ENCODE data around the gene HDAC1.

Gene HDAC1

GRCh38 chr1:32327204-32327603 is 35.3 kb downstream of the HDAC1 start:
- DNase-seq (ENCODE audit: low read depth, low spot score) = no peak

DNA sequence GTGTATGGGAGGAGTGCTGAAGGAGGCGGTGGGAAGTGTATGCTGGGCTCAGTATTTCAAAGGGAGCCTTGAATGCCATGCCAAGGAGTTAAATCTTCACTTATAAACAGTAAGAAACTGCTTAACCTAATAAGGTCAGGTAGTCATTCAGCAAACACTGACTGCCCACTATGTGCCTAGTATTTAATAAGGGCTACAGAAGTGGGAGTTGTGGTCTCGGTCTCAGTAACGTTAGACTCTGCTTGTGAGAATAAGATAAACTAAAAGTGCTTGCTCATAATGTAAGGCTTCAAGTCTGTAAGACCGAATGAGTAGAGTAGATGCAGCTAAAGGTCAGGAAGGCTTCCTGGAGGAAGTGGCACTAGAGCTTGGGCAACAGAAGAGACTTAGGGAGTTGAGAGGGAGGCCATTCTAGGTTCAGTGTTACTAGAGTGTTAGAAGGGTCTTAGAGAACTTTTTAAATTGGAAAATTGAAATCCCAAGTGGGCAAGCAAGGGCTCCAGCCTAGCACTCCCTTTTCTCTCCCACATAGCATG is 38.1 kb downstream of the HDAC1 start:
- DNase-seq (ENCODE audit: low read depth, low spot score) = no peak

GRCh38 chr1:32330558-32331151 is 38.8 kb downstream of the HDAC1 start:
- DNase-seq (ENCODE audit: low read depth, low spot score) = no peak

- DNase-seq (ENCODE audit: low read depth, low spot score) = no peak
Measured at GRCh38 chr1:32331549-32331948, 39.7 kb downstream of the HDAC1 start.

DNA sequence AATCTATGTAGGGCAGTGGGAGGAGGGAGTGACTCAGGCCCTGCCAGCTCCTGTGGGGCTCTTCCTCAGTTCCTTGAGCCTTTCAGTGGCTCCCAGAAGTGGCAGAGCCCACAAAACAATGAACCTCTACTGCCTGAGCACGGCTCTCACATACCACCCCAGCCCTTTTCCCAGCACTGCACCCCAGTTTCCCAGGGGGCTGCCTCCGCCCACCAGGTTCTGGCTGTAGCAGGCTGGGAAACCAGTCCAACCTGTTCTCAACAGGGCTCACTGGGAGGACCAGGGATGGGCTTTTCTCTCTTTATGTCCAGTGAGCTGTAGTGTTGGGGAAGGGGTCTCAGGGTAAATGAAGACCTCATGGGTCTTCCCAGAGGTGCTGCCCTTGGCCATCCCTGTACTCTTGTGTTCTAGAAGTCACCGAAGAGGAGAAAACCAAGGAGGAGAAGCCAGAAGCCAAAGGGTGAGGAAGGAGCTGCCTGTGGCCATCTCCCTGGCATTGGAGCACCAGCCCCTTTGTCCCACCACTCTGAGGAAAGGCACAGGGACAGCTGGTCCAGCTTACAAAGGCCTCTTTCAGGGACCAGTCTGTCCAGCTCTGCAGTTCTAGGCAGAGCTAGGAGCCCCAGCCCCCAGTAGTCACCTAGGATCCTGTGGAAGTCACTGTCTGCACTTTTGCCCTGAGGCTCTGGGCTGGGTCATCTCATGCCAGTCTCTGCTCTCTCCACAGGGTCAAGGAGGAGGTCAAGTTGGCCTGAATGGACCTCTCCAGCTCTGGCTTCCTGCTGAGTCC is 40.6 kb downstream of the HDAC1 start:
- peak; percentile 76 for DNase-seq (ENCODE audit: low read depth, low spot score)

GRCh38 chr1:32333251-32333963 is 41.5 kb downstream of the HDAC1 start:
- no peak for DNase-seq (ENCODE audit: low read depth, low spot score)

- peak; percentile 51 for DNase-seq (ENCODE audit: low read depth, low spot score)
Measured at GRCh38 chr1:32334274-32334861, 42.5 kb downstream of the HDAC1 start.

- peak; percentile 60 for DNase-seq (ENCODE audit: low read depth, low spot score)
Measured at GRCh38 chr1:32334864-32335534, 43.1 kb downstream of the HDAC1 start.

DNA sequence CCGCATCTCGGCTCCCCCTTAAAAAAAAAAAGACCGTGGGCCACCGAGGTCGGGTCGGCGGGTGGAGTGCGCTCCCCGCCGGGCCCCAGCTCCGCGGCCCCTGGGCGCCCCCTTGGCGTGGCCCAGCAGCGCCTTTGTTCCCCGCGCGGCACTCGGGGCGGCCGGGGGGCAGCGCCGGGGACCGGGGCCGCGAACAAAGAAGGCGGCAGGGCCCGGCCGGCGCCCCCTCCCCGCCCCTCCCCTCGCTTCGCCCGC is 43.6 kb downstream of the HDAC1 start:
- DNase-seq (ENCODE audit: low read depth, low spot score) = no peak

- peak; percentile 92 for DNase-seq (ENCODE audit: low read depth, low spot score)
Measured at GRCh38 chr1:32335790-32336590, 44.1 kb downstream of the HDAC1 start, which contains the start of gene MARCKSL1. Gene MARCKSL1 (minus strand): TSS chr1:32336233. CDS start chr1:32336033, 200 bp downstream.

DNA sequence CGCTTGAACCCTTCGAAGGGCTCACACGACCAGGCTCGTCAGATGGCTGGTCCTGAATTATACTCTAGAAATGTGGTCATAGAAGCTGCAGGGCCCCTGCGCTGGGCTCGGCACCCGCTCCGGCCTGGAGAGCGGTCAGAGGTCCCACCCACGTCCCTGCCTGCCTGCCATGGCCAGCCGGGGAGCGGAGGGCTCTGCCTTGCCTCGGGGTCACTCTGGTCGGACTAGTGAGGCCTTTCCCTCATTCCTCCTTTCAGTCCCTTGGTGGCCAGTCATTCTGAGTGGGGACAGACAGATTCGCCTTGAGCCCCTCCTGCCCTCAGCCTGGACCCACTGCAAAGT is 44.7 kb downstream of the HDAC1 start:
- DNase-seq (ENCODE audit: low read depth, low spot score) = no peak

GRCh38 chr1:32336963-32337675 is 45.2 kb downstream of the HDAC1 start:
- no peak for DNase-seq (ENCODE audit: low read depth, low spot score)

GRCh38 chr1:32337855-32338636 is 46.2 kb downstream of the HDAC1 start:
- DNase-seq (ENCODE audit: low read depth, low spot score) = no peak

- DNase-seq (ENCODE audit: low read depth, low spot score) = no peak
Measured at GRCh38 chr1:32338637-32339145, 46.8 kb downstream of the HDAC1 start.

DNA sequence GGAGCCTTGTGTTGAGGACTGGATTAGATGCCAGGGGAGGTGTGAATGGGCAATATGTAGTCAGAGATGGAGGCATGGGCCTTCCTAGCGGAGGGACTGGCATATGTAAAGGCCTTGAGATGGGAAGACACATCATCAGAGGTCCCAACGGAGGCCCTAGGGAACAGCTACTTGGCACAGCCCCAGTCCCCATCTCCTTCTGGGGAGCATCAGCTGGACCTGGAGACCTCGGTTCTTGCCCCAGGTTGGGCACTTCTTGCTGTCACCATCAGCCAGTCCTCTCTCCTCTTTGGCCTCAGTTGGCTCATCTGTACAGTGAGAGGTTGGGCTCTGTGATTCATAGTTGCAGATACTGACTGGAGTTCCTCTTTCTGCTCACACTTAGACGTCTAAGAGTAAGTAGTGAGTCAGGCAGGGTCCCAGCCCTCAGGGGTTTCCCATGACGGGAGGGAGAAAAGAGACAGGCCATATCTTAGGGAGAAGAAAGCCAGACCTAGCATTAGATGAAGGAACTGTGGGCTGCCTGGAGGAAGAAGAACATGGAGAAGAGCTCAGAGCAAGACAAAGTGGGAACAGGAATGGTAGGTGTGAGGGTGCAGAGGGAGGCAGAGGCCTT is 47.6 kb downstream of the HDAC1 start:
- peak; percentile 64 for DNase-seq (ENCODE audit: low read depth, low spot score)

DNA sequence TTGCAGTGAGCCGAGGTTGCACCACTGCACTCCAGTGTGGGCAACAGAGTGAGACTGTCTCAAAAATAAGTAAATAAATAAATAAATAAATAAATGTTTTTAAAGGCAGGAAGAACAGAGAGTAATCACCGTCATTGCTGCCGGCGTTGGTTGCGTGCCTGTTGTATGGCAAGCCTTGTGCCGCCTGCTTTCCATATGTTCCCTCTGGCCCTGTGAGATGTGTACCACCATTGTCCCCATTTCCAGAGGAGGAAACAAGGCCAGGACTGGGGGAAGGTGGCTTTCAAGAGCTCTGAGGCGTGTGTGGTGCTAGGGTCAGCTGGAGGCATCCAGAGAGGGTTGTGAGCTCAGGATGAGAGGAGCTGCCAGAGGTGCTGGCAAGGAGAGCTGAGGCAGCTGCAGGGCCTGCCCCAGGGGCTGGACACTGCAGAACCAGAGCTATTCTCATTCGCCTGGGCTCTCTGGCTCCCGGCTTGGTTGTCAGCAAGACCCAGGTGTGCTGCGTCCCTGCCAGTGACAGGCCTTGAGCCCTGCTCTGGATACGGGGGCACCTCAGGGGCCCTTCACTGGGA is 49.4 kb downstream of the HDAC1 start:
- DNase-seq (ENCODE audit: low read depth, low spot score) = peak; percentile 41

DNA sequence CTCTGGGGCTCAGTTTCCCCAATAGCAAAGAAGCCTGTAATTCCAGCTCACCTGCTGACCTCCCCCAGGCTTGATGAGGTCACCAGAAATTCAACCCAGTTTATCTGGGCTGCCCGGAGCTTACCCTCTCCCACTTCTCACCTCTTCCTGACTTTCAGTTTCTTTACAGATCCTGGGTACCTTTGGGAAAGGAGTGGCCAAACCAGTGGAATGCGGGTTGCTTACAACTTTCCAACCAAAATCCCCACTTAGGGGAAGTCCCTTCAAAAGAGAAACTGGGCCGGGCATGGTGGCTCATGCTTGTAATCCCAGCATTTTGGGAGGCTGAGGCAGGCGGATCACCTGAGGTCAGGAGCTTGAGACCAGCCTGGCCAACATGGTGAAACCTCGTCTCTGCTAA is 50.1 kb downstream of the HDAC1 start:
- peak; percentile 49 for DNase-seq (ENCODE audit: low read depth, low spot score)

GRCh38 chr1:32342704-32343103 is 50.8 kb downstream of the HDAC1 start:
- no peak for DNase-seq (ENCODE audit: low read depth, low spot score)

Data from ELF-1 (cell line).